OCI-LY7 (cell line): ENCODE results near the gene THOP1.
A peak's percentile ranks its signal among the peaks of the same experiment; 100 is the strongest.

Source experiments
- CTCF ChIP-seq: fragments of 200-600 bp; sonication (generic); conservative IDR thresholded peaks from 2 replicates; pipeline ENCODE4 v1.5.1; 2014; ENCODE audit warnings: mild to moderate bottlenecking, antibody characterized with exemption, low read length, moderate library complexity, mixed read lengths
- EZH2phosphoT487 ChIP-seq: fragments of 200-600 bp; sonication (generic); IDR thresholded peaks from 2 replicates; pipeline ENCODE4 v1.6.1; 2018; ENCODE audit warnings: low read depth, borderline replicate concordance, mild to moderate bottlenecking, mixed run types, antibody characterized with exemption, low read length, moderate library complexity, mixed read lengths

GRCh38 chr19:2819540-2820111 lies 34.3 kb downstream of the THOP1 start, which contains the start of gene ZNF554:
- peak; percentile 89 for TF ChIP-seq CTCF
- no peak for TF ChIP-seq EZH2phosphoT487
